Smooth muscle cell of the umbilical artery (primary cell): ENCODE results near the gene TEX30. TPM values are rescaled to one million over a fixed set of nuclear protein-coding genes. Genes with fewer than 3 reads are reported as not detected.

Experiments used
- total RNA-seq: library from RNA; depleted of rRNA; stranded (reverse); fragments of >200 nt; gene quantifications from 2 replicates; pipeline ENCODE4 v1.2.3, GENCODE V29; 2014

Gene TEX30
- 13.1 and 20.9 TPM in 2 replicates for total RNA-seq

DNA sequence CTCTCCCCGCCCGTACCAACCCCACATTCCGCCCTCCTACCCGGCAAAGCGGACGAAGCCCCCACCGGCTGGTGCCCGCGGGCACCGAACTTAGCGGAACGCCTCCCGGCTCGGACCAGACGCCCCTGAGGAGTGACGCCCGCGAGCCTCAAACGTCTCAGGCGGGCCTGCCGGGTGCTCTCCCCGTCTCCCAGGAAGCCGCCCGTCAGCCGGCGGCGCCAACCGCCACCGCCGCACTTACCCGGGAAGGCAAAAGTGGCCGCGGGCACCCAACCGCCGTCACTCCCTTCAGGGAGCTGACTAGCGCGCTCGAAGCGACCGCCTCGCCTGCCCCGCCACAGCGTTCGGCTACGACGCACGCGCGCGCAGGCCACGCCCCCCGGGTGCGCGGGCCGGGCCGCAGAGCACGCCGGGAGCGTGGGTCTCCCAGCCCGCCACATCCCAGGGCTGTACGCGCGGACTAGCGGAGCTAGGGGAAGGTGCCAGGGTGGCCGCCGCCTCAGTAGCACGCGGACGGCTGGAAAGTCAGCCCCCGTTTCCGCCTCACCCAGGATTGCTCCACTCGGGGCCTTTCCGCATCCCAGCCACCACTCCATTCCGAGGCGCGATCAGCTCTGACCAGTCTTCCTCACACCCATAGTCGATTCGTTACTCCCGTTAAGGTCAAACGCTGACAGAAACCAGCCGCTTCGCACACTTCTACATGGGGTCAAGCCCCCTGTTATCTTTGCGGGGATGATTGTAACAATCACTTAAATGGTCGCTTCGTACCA is at the start of gene TEX30:
Gene TEX30 (minus strand): TSS at position 346 of the 773 bp plus-strand sequence. CDS start 3,760 bp downstream, outside the sequence.

DNA sequence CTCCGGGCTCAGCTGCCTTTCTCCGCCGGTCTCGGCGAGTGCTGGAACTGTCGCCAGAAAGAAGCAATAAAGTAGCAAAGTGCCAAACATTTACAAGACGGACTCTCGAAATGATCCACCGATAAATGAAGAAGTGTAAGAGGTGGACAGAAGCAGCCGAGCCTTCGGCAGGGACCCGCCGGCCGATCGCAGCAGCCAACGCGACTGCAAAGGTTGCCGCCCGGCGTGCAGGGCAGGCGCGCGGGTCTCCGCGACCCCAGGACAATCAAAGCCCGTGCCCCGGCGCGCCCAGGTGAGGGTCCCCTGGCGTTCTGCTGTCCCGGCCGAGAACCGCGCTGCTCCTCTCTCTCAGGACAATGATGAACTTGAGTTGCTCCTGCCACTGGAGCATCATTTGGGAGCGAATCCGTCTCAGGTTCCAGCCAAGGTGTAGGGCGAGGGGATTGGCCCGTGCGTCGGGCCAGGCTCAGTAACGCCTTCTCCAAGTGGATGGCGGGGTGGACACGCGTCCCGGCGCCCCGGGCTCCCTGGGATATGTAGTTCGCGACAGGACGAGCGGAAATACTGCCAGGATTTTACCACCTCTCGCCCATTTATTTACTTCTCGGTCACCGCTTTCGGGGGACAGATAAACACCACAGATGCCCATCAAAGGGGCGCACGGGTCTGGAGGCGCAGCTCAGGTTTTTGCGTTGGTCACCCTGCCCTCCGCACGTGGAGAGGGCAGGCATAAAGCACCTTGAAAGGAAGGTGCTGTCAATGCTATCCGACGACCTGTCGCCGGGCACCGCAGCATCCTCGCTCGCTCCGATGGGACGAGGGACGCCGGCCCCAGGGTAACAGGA is 25.2 kb upstream of the TEX30 start, which contains the start of the genes BIVM and POGLUT2:
Gene BIVM (plus strand): TSS at position 539 of the 845 bp plus-strand sequence. CDS start 8,149 bp downstream, outside the sequence.
Gene POGLUT2 (minus strand): TSS at position 396 of the 845 bp plus-strand sequence. CDS start 306 bp downstream, at position 90.

Other genes with a start within 250 kb of the TEX30 start
- gene TPP2, start 176.8 kb downstream of the TEX30 start, total RNA-seq = 41.0 and 76.9 TPM in 2 replicates
- not detected in 2 replicates for gene METTL21C, start 78.7 kb downstream of the TEX30 start, total RNA-seq
- 68.9 and 74.7 TPM in 2 replicates for gene POGLUT2, start 25.2 kb upstream of the TEX30 start, total RNA-seq
- 31.8 and 44.9 TPM in 2 replicates for gene BIVM, start 25.3 kb upstream of the TEX30 start, total RNA-seq
- 84.1 and 106 TPM in 2 replicates for gene ERCC5, start 72.2 kb upstream of the TEX30 start, total RNA-seq